ENCODE measurements around the gene NUDT1.

Gene NUDT1

DNA sequence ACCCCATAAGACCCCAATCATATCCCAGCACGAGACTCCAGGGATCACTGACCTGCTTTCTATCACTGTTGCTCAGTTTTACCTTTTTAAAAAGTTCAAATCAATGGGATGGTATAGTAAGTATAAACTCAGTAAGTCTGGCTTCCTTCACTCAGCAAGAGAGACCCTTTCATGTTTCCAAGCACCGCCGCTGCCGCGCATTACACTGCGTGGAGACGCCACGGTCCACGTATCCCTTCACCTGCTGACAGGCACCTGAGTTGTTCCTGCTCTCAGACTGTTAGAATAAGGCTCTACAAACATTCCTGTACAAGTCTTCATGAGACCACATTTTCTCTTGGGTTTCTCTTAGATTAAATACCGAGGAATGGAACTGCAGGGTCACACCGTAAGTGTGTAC is 37.6 kb upstream of the NUDT1 start:
- no peak for DNase-seq (ENCODE audit: insufficient read length, low spot score)
- no peak for FAIRE-seq

- DNase-seq (ENCODE audit: insufficient read length, low spot score) = no peak
- FAIRE-seq = no peak
Measured at GRCh38 chr7:2205036-2205780, 36.8 kb upstream of the NUDT1 start.

DNA sequence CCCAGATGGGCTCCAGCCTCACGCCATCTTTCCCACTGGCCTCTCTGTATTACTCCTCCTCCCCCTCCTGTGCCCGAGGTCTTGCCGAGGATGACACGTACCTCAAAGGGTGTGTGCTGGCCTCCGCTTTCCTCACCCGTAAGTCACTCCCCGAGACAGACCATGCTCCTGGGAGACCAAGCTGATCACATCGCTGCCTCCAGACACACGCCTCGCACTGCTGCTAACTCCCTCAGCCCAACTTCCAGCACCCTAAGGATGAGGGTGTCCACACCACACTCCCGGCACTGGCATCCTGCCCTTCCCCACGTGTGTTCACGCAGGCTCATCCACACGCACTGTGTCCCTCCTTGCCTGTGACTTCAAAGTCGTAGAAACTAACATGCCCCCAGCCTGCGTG is 33.3 kb upstream of the NUDT1 start:
- FAIRE-seq (no peak), DNase-seq (ENCODE audit: insufficient read length, low spot score) (no peak)

DNA sequence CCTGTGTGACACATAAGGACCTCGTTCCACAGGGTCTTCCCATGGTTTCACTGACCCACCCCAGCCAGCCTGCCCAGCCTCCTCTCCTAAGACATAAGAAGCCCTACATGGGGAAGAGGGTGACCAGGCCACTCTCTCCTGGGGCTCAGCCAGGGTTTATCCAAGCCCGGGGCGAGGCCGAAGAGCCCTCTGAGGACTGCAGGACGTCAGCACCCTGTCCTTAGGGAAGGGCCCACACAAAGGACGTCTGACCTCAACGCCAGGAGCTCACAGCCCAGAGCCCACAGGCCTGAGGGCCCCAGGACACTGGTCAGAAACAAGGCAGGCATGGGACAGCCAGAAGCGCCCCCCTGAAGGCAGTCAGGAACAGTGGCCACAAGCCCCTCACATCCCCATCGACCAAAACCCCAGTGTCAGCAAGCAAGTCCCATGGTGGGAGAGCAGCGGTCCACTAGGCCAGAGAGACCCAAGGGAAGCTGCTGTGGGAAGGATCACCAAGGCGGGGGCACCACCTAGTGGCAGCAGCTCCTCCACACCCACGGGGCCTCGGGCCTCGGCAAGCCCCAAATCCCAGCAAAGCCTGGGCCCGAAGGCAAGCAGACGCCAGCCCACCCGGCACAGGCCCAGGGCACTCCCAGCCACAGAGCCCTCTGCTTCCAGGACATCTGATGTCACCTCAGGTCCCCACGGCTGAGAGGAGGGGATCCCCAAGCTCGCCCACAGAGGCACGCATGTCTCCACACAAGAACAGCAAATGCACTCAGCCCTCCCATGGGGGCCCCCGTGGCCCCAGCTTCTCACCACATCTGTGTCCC is 32.7 kb upstream of the NUDT1 start:
- FAIRE-seq = no peak
- DNase-seq (ENCODE audit: insufficient read length, low spot score) = peak; percentile 82

- FAIRE-seq = no peak
Measured at GRCh38 chr7:2209961-2210323, 32.1 kb upstream of the NUDT1 start.

DNA sequence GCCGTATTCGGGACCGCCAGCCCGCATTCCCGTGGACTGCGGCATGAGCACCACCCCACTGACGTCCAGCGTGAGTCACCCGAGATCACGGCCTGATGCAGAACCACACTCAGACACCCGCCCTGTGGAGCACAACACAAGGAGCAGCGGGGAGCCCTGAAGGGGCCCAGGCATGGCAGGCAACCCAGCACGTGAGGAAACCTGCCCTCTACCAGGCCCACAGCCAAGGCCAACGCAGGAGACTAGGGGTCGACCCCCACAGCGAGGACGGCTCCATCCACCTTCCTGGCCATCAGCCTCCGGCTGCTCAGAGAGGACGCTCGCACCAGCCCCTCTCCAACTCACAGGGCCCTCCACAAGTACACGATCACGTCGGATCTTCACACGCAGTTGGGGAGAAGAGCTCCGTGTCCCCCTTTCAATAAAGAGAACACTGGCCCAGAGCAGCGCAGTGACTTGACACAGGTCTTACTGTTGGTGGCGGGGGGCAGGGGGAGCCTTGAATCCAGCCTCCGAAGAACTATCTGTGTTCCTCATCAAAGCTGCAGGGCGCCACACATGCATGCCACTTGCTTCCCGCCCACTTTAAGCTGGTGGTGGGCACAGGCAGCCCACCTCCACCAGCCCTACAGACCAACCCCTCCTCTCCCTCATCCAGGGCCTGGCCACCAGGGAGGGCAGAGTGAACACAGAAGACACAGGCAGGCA is 31.3 kb upstream of the NUDT1 start:
- FAIRE-seq (no peak), DNase-seq (ENCODE audit: insufficient read length, low spot score) (no peak)

More at GRCh38 chr7:2209961-2210323, 32.1 kb upstream of the NUDT1 start:
- no peak for DNase-seq (ENCODE audit: insufficient read length, low spot score)

DNA sequence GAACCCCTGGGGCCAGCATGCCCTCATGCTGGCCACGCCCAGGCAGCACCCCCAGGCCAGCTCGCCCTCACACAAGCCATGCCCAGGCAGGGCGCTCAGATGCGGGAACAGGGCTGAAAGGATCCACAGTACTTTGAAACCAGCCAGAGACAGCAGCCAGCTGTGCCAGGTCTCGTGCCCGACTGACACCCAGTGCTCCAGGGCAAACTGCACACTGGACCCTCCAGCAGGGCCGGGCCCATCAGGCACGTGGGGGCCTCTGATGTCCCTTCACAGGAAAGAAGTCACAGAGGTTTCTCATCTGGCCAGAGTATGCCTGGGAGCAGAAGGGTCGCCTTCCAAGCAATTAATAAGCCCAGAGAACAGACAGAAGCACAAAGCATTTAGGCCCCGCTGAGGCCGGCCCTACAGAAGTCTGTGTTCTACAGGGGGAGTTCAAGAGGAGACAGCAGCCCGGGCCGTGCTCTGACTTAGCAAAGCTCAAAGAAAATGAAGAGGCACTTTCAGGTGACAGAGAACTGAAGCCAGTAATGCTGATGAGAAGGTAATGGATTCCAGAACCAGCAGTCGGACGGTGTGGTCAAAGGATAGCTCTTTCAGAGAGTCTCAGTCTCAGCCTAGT is 30.7 kb upstream of the NUDT1 start:
- FAIRE-seq (no peak), DNase-seq (ENCODE audit: insufficient read length, low spot score) (no peak)

- DNase-seq (ENCODE audit: insufficient read length, low spot score) = no peak
- no peak for FAIRE-seq
Measured at GRCh38 chr7:2211926-2212325, 30.1 kb upstream of the NUDT1 start.

DNA sequence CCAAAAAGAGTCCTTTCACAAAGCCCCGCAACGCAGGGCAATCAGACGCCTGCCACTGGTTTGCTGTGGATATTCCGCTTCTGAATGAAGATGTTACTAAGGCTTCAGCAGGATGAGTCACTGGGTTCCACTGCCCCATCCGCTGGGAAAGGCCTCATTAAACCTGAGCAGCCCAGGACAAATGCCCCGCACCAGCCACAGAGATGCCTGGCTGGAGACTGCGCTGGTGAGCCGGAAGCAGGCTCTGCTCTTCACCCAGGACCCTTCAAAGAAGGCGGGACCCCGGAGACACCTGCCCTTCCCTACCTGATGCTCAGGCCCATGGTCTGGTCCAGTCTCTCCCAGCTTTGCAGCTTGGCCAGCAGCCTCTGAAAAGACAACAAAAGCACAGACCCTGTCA is 29.1 kb upstream of the NUDT1 start:
- no peak for FAIRE-seq
- no peak for DNase-seq (ENCODE audit: insufficient read length, low spot score)

DNA sequence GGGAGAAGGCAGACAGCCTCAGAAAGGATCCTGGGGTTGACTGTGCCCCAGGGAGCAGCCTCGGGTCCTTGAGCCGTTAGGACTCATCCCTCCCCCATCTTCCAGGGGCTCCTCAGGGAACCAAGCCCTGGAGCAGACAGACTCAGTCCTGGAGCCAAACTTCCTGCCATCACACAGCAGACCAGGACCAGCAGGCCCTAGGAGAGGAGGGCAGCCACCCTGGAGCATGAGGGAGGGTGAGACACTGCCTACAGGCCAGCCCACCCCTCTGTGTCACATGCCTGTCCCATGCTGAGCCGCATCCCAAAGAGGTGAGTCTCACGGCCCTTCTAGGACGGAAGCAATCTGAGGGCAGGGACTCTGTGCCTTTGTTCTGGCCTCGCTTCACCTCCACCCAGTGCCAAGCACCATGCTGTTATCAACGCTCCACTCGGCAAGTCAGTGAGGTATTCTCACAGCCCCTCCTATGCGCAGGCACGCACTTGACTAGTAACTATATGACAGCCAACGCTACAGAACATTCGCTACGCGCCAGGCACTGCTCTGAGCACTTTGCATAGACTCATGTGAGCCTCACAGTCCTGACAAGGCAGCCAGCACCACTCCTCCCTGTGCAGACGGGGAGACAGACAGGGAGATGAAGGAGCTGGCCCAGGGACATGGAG is 28.3 kb upstream of the NUDT1 start:
- no peak for DNase-seq (ENCODE audit: insufficient read length, low spot score)
- FAIRE-seq = no peak

DNA sequence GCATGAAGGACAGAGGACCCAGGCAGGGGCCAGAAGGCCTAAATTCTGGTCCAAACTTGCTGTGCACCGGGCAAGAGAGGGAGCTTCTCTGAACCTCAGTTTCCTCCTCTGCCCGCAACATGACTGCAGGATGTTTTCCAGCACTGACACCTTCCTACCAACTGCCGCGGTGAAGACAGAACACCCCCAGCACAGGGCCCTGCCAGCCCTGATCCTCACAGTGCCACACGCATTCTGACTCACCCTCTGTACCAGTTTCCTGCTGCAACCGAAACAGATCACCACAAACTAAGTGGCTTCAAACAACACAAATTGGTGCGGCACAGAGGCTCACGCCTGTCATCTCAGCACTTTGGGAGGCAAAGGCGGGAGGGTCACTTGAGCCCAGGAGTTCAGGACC is 27.4 kb upstream of the NUDT1 start:
- DNase-seq (ENCODE audit: insufficient read length, low spot score) (no peak), FAIRE-seq (no peak)

DNA sequence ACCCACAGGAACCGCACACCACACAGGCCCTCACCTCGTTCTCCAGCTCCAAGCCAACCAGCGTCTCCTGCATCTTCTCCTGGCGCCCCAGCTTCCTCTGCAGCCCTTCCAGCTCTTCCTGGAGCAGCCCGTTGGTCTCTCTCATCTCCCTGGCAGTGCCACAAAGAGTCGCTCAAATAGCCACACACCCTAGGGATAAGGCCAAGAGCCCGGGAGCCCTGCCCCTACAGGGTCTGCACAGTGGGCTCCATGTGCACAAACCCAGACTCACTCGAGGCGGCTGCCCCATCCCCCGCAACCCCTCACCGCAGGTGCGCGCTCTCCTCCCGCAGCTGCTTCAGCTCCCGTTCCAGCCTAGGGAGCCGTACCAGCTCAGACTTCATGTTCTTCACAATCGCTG is 26.2 kb upstream of the NUDT1 start:
- no peak for FAIRE-seq

DNA sequence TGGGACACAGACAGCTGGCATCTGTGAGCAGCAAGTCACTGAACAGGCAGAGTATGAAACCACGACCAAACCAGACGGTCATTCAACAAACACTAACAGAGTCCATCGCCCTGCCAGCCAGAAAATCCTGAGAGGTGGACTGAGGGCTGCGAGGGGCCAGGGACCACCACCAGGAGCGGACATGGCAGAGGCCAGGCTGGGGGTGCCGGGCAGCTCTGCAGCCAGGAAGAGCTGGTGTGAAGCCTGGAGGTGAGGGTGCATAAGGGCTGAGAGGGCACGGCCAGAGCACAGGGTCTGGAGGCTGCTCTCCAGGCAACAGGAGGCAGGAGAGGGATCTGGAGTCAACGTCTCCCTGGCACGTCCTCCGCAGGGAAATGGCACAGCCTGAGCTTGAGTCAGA is 24.8 kb upstream of the NUDT1 start:
- DNase-seq (ENCODE audit: insufficient read length, low spot score) (no peak), FAIRE-seq (no peak)

More for the DNA sequence above, 26.2 kb upstream of the NUDT1 start:
- DNase-seq (ENCODE audit: insufficient read length, low spot score) = no peak

DNA sequence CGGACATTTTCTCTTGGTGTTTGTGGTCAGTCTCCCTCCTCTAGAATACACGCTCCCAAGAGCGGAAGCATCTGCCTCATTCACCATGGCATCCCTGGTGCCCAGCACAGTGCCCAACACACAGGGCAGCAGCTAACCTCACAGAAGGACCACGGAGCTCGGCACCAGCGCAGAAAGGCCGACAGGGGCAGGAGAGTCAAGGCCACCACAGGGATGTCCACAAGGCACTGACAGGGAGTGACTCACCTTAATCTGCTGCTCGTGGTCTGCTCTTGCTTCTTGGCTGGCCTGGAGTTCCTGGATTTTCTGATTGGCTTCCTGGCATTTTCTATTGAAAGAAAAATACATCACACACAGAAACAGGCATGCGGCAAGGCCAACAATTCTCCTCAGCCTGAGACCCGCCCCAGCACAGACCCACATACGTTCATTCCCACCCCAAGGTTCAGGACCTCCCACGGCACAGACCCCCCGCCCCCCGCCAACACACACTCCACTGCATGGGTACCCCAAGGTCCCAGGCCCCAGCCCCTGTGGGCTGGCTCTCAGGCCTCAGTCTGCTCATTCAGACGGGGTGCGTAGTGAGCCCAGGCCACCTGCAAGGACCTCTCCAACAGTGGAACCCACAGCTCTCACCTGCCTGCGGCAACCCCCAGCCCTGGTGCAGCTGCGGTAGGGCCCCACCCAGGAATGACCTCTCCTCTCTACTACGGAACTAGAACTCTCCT is 24.1 kb upstream of the NUDT1 start:
- DNase-seq (ENCODE audit: insufficient read length, low spot score) (no peak), FAIRE-seq (no peak)

DNA sequence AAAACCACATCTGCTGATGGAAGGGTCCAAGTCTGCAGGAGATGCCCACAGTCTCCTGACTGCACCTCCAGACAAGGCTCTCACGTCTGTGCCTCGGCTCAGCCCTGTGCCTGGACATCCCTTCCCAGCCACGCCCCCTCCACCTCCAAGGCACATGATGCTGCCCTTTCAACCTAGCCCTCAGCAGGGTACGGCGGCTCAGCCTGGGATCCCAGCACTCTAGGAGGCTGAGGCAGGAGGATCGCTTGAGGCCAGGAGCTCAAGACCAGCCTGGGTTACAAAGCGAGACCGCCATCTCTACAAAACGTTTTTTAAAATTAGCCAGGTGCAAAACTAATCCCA is 23.6 kb upstream of the NUDT1 start:
- no peak for FAIRE-seq

GRCh38 chr7:2219136-2219535 is 22.9 kb upstream of the NUDT1 start:
- DNase-seq (ENCODE audit: insufficient read length, low spot score) (no peak), FAIRE-seq (no peak)

More for the DNA sequence above, 23.6 kb upstream of the NUDT1 start:
- no peak for DNase-seq (ENCODE audit: insufficient read length, low spot score)

DNA sequence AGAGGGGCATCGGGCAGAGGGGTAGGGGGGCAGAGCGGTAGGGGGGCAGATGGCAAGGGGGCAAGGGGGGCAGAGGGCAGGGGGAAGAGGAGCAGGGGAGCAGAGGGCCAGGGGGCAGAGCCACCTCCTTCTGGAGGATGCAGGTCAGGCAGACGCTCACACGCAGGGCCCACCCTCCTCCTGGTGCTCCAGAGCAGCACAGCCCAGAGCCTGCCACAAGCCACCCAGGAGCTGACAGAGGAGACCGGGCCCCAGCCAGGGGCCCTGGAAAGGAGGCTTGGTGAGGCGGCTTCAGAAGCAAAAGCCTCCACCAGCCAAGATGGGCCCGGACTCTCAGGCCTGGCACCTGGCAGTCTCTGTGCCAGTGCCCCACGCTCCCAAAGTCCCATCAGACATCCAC is 22.4 kb upstream of the NUDT1 start:
- FAIRE-seq (no peak), DNase-seq (ENCODE audit: insufficient read length, low spot score) (no peak)

- FAIRE-seq = no peak
Measured at GRCh38 chr7:2220030-2220429, 22.0 kb upstream of the NUDT1 start.

GRCh38 chr7:2220506-2220905 is 21.5 kb upstream of the NUDT1 start:
- DNase-seq (ENCODE audit: insufficient read length, low spot score) = no peak
- no peak for FAIRE-seq

More at GRCh38 chr7:2220030-2220429, 22.0 kb upstream of the NUDT1 start:
- DNase-seq (ENCODE audit: insufficient read length, low spot score) = no peak

GRCh38 chr7:2220954-2221353 is 21.1 kb upstream of the NUDT1 start:
- FAIRE-seq (no peak), DNase-seq (ENCODE audit: insufficient read length, low spot score) (no peak)

Data from GM19239 (cell line).